GM06990 (cell line): ENCODE results near the gene HRAS.
A peak's percentile ranks its signal among the peaks of the same experiment; 100 is the strongest.
"Not testable (repeated sequence)": the region's sequence is repeated elsewhere in the genome, so short reads cannot be mapped to it uniquely, and the experiment has no call there.

ENCODE experiments used
- DNase-seq: peaks from one replicate; pipeline ENCODE4 v3.0.0-alpha.2; 2011; ENCODE audit not compliant: insufficient read length; ENCODE audit errors: extremely low read depth
- H3K27me3 ChIP-seq: replicated peaks from 2 replicates; pipeline ENCODE4 v1.6.0; 2011; ENCODE audit warnings: low read length; ENCODE audit not compliant: control insufficient read depth, insufficient read depth
- H3K36me3 ChIP-seq: 2 replicates; pipeline ENCODE4 v1.5.1; 2011; ENCODE audit warnings: low read length; ENCODE audit not compliant: control insufficient read depth, insufficient read depth
- H3K4me3 ChIP-seq: replicated peaks from 2 replicates; pipeline ENCODE4 v1.5.1; 2011; ENCODE audit warnings: low read depth, mild to moderate bottlenecking, control low read depth, low read length
- CTCF ChIP-seq: IDR thresholded peaks from 2 replicates; pipeline ENCODE4 v1.5.1; 2011; ENCODE audit warnings: low read length, control low read depth, mild to moderate bottlenecking, inconsistent platforms; ENCODE audit not compliant: insufficient read depth, poor library complexity, severe bottlenecking

HRAS gene

GRCh38 chr11:518463-519202 lies 16.7 kb downstream of the HRAS start:
- peak; percentile 46 for TF ChIP-seq CTCF
- DNase-seq, result peak; percentile 91
- no peak overlapping the region for H3K4me3 ChIP-seq
- H3K27me3 ChIP-seq, result no peaks in the 10 kb centered on the region
- H3K36me3 ChIP-seq, result no peaks in the 10 kb centered on the region; the same call in 1 of the 2 replicates

- H3K36me3 ChIP-seq, DNase-seq, H3K4me3 ChIP-seq, H3K27me3 ChIP-seq: not testable (repeated sequence)
Measured at GRCh38 chr11:516918-517685, 18.3 kb downstream of the HRAS start.

GRCh38 chr11:516400-516799 lies 19.0 kb downstream of the HRAS start:
- no peak for DNase-seq
- no peak for TF ChIP-seq CTCF
- Histone ChIP-seq H3K27me3 (no peaks in the 10 kb centered on the region), H3K36me3 (no peaks in the 10 kb centered on the region; the same call in 1 of the 2 replicates), H3K4me3 (no peak overlapping the region)

- no peaks in the 10 kb centered on the region for H3K27me3 ChIP-seq
- H3K4me3 ChIP-seq, result no peak overlapping the region
- H3K36me3 ChIP-seq, result no peaks in the 10 kb centered on the region; the same call in 1 of the 2 replicates
- no peak for DNase-seq
- no peak for TF ChIP-seq CTCF
Measured at GRCh38 chr11:515131-515530, 20.2 kb downstream of the HRAS start.

- no peak for TF ChIP-seq CTCF
- peaks cover 2% of the 10 kb centered on the region; the same call in 1 of the 2 replicates for H3K36me3 ChIP-seq
- no peaks in the 10 kb centered on the region for H3K27me3 ChIP-seq
- no peak overlapping the region for H3K4me3 ChIP-seq
- DNase-seq, result no peak
Measured at GRCh38 chr11:514606-515005, 20.8 kb downstream of the HRAS start.
